HG02623 (cell line): ENCODE data around the gene PCDHA7.
"Not testable (repeated sequence)": the region's sequence is repeated elsewhere in the genome, so short reads cannot be mapped to it uniquely, and the experiment has no call there.

ENCODE experiments used
- ATAC-seq: cut with Tn5 transposase; IDR thresholded peaks from one replicate; pipeline ENCODE4 v1.9.1; 2021; ENCODE audit warnings: moderate library complexity; ENCODE audit not compliant: unreplicated experiment

PCDHA7 gene

GRCh38 chr5:140821375-140822280, 12.4 kb upstream of the PCDHA7 start, which contains the start of gene PCDHA5:
Gene PCDHA5, plus strand, starts transcription at chr5:140821613.
- no peak for ATAC-seq

GRCh38 chr5:140822281-140822629, 11.8 kb upstream of the PCDHA7 start:
- ATAC-seq = no peak

- ATAC-seq = not testable (repeated sequence)
These were observed 11.1 kb upstream of the PCDHA7 start for GRCh38 chr5:140822969-140823368.

GRCh38 chr5:140823475-140823874, 10.6 kb upstream of the PCDHA7 start:
- no peak for ATAC-seq

GRCh38 chr5:140827704-140828361, 6.2 kb upstream of the PCDHA7 start, which contains the start of gene PCDHA6:
Gene PCDHA6, plus strand, starts transcription at chr5:140827960. Its CDS starts 132 bp downstream, at chr5:140828092.
- ATAC-seq = no peak

- no peak for ATAC-seq
These were observed 5.7 kb upstream of the PCDHA7 start for GRCh38 chr5:140828362-140828737.

GRCh38 chr5:140829511-140830501, 4.3 kb upstream of the PCDHA7 start:
- not testable (repeated sequence) for ATAC-seq

- ATAC-seq = not testable (repeated sequence)
These were observed 455 bp downstream of the PCDHA7 start for GRCh38 chr5:140834439-140835008.

- no peak for ATAC-seq
These were observed 1.8 kb downstream of the PCDHA7 start for GRCh38 chr5:140835622-140836510.

GRCh38 chr5:140840978-140841962, 7.2 kb downstream of the PCDHA7 start, which contains the start of gene PCDHA8:
Gene PCDHA8, plus strand, starts transcription at chr5:140841187. Its CDS starts 135 bp downstream, at chr5:140841322.
- ATAC-seq = no peak

GRCh38 chr5:140842798-140843733, 9.0 kb downstream of the PCDHA7 start:
- ATAC-seq = no peak

GRCh38 chr5:140848139-140849102, 14.4 kb downstream of the PCDHA7 start, which contains the start of gene PCDHA9:
Gene PCDHA9, plus strand, starts transcription at chr5:140848382. Its CDS starts 114 bp downstream, at chr5:140848496.
- not testable (repeated sequence) for ATAC-seq

GRCh38 chr5:140849831-140850634, 16.0 kb downstream of the PCDHA7 start:
- not testable (repeated sequence) for ATAC-seq

- no peak for ATAC-seq
These were observed 22.0 kb downstream of the PCDHA7 start, which contains the start of gene PCDHA10 for GRCh38 chr5:140855772-140856674. Gene PCDHA10, plus strand, starts transcription at chr5:140855897. Its CDS starts 152 bp downstream, at chr5:140856049.
